HG02970 (cell line): ENCODE data around the gene MRPL54.

Source experiments
- ATAC-seq: cut with Tn5 transposase; IDR thresholded peaks from one replicate; pipeline ENCODE4 v1.9.1; 2021; ENCODE audit warnings: mild to moderate bottlenecking, moderate library complexity, moderate number of reproducible peaks; ENCODE audit not compliant: unreplicated experiment, low FRiP score

Gene MRPL54

DNA sequence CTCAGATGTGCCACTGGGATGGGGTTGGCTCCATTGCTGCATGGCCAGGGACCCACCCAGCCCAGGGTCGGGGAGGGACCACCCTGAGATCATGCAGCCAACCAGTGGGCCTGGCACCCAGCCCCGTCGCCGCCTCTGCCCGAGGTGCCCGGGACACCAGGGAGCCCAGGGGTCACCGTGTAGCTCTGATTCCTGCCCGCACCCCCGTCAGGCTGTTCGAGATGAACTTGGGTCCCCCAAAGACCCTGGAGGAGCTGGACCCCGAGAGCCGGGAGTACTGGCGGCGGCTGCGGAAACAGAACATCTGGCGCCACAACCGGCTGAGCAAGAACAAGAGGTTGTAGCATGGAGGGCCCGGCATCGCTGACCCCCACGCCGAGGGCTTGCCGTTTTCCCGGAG, 4.6 kb downstream of the MRPL54 start:
- no peak for ATAC-seq

DNA sequence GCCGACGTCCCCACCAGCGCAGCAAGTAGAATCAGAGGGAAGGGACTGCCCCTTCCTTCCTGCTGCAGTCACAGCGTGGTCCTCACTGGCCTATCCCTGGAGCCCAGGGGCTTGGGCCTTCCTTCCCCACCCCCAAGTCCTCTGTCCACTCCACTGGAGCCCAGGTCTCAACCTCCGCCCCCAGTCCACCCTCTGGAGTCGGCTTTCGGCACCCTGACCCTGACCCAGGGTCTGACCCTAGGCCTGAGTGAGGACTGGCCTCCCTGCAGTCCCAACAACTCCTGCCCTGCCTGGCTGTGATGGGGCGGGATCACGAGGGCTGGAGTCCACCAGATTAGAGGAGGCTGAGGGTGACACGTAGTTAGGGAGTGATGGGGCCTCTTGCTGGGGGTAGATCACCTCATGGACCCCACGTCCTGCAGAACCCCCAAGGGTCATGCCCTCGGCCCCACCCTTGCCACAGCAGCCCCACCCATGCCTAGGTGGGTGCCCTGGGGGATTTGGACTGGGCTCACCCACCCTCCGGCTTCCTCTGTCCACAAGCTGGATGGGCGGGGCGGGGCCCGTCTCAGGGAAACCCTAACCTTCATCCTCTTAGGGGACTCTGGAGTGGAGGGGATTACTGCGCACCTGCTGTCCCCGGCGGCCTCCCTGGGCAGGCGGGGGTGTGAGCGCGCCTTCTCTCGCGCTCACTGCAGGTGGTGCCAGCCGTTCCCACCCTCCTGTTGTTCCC, 5.7 kb downstream of the MRPL54 start:
- no peak for ATAC-seq

DNA sequence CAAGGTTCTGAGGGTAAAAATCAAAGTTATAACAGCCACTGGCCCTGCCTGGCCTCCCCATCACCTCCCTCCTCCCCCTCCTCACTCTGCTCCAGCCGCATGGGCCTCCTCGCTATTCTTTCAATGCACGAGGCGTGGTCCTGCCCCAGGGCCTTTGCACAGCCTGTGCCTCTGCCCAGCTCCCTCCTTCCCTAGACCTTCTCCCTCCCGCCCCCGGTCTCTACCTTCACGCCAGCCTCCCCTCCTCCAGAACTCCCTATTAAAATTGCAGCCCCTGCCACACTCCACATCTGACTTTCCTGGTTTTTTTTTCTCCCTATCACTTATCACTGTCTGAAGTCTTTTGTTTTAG, 6.2 kb downstream of the MRPL54 start:
- ATAC-seq: no peak

DNA sequence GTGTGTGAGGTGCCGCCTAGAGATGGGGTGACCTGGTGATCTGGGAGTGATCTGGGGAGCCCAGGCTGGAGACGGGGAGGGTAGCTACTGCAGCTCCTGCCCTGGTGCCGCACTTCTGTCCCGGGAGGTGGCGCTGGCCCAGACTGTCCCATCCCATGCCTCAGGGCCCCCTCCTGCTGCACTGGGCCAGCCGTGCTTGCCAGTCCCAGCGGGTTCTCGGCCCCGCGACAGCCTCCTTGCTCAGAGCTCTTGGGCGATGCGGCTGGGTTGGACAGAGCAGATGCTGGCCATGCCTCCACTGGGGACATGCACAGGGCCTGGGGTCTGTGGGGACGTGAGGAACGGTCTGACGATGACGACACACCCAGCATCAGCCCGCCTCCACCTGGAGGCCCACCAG, 7.0 kb downstream of the MRPL54 start:
- no peak for ATAC-seq

DNA sequence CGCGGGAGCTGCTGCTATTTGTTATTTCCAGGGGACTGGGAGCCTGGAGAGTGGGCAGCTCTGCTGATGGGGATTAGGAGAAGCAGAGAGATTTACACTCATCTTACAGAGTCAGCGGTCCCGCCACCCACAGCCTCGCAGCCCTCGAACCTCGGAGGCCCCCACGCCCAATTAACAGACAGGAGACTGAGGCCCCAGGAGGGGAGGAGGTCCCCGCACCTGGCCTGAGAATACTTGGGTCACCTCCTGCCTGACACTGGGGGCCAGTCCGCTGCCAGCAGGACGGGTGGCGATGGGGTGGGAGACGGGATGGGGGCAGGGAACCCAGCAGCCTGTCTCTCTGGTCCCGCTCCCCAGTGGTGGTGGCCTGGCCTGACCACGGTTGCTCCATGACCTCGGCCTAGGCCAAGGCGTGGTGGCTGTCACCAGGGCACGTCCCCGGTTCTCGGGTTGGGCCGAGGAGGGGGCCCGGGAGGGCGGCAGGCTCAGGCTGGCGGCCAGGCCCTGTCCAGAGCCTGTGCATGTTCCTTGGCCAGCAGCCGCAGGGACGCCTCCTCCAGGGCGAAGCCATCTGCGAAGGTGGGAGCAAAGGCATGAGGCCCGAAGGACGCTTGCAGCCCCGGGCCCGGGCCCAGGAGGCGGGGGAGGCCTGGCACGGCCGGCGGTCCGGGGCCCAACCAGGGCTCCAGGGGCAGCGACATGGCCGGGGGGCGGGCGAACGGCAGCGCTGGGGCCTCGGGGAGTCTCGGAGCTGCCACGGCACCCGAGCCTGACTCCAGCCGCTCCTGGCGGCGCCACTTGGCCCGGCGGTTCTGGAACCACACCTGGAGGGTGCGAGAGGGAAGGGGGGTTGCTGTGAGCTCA, 7.9 kb downstream of the MRPL54 start:
- ATAC-seq: no peak

DNA sequence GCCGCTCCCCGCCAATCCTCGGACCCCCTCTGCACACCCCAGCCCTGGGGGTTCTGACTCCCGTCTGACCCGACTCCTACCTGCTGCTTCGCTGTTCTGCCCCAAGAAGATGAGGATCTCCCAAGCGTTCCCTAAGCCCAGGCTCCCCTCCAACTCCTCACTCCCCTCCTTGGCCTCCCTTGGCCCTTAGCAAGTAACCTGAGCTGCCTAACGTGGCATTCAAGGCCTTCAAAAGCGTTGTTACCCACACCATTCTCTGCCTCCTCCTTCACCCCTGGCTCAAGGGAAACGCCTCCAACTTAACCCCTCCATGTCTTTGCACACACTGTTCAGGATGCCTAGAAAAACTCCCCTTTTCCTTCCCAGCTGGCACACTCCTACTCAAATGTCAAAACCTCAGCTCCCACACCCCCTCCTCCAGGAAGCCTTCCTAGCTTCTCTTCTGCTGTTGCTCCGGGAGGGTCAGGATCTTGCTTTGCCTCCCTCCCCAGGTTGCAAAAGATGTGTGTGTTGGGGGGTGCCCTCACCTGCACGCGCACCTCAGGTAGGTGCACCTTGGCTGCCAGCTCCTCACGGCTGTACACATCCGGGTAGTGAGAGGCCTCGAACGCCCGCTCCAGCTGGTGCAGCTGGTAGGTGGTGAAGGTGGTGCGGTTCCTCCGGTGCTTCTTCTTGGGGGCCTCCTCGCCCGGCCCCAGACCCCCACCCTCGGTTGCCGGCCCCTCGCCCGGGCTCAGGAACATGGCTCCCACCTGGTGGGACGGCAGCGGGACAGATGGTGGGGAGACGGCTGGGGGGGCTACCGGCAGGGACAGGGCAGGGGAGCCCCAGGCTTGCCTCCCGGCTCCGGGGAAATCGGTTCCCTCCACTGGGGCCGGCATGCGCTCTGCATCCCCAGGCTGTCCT, 8.8 kb downstream of the MRPL54 start:
- no peak for ATAC-seq

DNA sequence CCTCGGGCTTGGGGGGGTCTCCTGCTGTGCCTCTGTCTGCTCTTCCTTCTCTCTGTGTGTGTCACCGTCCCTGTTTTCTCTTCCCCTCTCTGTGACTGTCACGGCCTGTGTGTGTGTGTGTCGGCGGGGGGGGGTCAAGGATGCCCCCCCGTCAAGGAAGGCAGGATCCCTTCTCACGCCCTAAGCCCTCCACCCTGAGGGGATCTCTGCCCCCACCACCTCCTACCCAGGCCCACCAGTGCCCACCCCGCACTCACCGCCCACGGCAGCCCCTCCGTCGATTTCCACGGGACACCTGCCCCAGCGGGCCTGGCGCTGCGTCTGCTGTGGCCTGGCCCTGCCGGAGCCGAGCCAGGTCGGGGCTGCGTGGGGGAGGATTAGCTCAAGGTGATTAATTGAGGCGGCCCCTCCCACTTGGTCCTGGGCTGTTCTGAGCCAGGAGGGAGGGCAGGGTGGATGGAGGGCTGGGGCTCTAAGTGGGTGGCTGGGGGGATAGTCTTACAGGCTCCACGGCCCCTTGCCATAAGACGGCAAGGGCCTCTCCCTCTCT, 9.5 kb downstream of the MRPL54 start, which contains the start of gene RAX2:
Gene RAX2 (minus strand): TSS at position 323 of the 550 bp plus-strand sequence. CDS start 486 bp downstream, outside the sequence.
- no peak for ATAC-seq

DNA sequence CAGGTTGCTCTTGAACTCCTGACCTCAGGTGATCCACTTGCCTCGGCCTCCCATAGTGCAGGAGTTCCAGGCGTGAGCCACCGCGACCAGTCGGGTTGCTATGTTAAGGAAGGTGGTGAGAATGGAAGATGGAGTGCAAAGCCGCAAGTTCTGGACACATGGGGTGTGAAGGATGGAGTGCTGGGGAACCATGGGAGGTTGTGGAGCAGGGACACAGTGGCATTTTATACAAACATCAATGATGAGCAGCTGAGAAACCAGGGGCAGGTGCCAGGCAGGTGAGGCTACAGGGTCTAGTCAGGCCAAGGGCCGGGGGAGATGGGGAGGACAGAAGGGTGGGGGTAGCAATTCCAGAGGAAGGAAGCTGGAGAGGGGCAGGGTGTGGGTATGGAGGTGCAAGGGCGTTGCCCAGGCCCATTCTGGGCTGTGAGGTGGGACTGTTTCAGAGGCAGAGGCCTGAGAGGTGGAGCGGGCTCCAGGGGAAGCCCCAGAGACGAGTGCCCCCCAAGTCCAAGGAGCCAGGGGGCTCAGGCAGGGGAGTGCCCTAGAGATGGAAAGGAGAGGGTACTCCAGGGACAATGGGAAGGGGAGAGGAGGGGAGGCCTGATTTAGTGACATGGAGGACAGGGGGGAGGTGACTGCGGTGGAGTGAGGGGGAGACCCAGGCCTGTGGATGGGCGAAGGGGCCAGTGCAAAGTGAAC, 11.5 kb downstream of the MRPL54 start:
- ATAC-seq: no peak

DNA sequence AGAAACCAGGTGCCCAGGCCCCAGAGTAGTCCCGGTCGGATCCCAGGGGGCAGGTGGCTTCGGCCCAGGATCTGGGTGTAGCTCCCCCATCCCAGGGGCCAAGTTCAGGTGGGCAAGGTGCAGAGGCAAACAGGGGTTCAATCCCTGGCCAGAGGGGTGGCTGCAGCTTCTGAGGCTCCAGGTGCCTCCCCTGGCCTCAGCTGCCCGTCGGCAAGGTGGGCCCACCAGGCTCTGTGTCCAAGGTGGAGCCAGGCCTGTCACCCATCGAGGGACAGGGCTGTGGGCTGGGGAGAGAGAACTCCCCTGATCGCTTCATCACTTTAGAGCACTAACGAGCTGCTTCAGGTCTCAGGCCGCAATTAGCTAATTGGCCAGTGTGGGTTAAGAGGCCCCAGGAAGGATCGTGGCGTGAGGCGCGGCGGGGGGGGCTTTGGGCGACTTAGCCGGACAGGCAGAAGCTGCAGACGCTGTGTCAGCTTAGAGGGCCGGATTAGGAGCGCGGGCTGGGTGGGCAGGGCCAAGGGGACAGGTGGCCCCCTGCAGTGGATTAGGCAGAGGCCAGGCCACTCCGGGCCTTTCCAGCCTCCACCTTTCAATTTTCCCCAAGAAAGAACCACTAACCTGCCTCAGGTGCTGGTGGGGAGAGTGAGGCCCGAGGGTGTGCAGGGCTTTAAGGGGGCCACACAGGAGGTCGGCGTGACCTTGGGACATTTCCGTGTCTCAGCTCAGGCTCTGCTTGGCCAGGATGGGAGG, 12.3 kb downstream of the MRPL54 start:
- ATAC-seq: no peak

DNA sequence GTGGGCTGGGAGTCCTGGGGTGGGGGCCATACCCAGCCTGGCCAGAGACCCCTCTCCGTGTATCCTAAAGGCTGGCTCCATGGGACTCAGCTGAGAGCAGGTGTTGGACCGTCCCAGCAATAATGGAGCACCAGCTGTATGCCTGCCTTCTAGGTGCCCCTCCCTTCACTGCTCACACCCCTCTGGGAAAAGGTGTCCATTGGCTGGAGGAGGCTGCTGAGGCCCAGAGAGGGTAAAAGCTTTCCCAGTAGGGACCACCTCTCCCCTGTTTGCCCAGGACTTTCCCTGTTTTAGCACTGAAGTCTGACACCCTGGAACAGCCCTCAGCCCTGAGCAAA, 12.9 kb downstream of the MRPL54 start:
- ATAC-seq: no peak

DNA sequence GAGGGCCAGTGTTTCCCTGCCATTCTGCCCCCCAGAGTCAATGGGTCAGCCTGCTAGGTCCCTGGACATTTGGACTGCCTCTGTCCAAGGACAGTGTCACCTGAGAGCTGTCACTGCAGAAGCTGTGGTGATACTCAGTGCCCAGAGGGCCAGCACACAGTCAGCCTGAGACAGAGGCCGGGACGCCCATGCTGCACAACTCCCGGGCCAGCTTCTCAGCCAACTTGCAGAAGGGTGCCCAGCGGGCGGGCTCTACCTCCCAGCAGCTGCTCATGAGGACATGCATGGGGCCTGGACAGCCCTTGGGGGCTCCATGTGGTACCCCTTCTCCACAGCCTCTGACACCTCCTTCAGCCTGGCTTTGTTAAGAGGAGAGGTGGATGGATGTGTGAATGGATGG, 13.3 kb downstream of the MRPL54 start:
- no peak for ATAC-seq

DNA sequence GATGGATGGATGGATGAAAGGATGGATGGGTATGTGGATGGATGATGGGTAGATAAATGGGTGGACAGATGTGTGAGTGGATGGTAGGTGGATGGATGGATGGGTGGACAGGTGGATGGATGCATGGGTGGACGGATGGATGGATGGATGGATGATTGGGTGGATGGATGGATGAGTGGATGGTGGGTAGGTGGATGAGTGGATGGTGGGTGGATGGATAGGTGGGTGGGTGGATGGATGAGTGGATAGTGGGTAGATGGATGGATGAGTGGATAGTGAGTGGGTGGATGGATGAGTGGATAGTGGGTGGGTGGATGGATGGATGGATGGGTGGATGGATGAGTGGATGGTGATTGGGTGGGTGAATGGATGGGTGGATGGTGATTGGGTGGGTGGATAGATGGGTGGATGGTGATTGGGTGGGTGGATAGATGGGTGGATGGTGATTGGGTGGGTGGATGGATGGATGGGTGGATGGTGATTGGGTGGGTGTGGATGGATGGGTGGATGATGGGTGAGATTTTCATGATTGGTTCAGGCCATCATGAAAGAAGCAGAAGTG, 14.1 kb downstream of the MRPL54 start:
- no peak for ATAC-seq

DNA sequence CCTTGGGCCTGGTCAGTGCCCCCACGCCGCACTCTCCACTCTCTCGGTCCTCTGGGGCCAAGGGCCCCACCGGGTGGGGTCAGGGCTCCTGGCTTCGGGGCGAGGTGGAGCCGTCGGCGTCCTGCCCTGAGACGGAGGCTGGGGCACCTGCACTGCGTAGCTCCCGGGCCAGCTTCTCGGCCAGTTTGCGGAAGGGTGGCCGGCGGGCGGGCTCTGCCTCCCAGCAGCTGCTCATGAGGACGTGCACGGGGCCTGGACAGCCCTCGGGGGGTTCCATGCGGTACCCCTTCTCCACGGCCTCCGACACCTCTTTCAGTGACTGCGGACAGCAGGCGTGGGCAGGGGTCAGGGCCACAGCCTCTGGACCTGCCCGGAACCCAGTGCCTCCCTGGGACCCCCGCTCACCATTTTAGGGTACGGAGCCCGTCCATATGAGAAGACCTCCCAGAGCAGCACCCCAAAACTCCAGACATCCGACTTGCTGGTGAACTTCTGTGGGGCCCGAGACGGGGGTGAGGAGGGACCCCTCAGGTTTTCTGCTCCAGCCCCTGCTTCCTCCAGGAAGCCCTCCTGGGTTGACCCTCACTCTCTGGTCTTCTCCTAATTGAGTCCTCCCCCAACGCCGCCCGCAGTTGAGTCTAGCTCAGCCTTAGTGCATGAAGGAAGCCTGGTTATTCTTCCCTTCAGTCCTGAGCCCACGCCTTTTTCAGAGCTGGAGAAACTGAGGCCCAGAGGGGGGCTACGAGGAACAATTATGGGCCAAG, 15.8 kb downstream of the MRPL54 start:
- no peak for ATAC-seq

DNA sequence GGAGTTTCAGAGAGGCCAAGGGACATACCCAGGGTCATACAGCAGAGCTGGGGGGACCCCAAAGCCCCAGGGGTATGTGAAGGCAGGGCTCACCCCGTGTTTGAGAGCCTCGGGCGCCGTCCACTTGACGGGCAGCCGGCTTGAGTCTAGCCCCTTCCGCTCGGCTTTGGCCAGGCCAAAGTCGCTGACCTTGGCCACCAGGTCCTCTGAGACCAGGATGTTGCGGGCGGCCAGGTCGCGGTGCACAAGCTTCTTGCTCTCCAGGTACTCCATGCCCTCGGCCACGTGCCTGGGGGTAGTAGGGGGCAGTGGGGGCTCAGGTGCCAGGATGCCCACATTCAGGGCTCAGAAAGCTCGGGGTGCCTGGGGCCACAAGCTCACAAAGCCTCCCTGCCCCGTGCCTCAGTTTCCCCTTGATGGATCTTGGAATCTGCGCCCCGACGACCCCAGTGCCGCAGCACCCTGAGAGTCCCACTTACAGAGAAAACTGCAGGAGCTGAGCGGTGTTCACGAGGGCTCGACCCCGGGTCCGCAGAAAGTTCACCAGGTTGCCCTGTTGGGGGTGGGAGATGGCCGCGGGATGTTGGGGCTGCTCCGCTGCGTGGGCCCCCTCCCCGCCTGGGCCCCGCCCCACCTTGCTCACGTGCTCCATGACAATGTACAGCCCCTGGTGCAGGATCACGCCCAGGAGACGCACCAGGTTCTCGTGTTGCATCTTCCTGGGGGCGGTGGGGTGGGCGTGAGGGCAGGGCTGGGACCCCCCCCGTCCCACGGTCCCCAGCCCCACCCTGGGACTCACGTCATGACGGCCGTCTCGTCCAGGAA, 16.6 kb downstream of the MRPL54 start:
- ATAC-seq: no peak

DNA sequence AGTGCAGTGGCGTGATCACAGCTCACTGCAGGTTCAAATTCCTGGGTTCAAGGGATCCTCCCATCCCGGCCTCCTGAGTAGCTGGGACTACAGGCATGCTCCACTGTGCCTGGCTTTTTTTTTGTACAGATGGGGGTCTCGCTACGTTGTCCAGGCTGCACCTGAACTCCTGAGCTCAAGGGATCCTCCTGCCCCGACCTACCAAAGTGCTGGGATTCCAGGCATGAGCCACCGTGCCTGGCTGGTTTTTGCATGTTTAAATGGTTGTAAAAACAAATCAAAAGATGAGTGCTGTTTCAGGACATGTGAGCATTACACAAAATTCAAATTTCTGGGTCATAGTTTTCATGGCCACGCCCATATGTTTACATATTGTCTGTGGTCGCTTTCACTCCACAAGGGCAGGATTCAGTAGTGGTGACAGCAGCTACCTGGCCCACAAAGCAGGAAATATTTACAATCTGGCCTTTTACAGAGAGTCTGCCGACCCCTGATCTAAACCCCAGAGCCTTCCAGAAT, 18.4 kb downstream of the MRPL54 start:
- ATAC-seq: no peak

DNA sequence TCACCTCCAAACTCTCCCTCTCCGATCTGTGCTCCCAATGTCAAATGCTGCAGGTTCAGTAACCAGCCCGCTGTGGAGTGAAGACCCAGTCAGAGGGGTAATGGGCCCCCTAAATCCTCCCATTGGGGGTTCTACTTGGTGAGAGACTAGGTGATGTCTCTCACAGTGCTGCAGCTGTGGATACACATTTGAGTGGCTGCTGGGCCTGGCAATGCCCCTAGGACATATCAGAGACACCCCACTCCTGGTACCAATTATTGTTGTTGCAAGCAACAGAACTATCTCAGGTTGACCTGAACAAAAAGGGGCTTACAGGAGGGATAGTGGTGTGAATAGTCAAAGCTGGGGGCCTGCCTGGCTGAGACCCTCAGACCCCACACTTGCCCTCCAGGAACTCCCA, 19.1 kb downstream of the MRPL54 start:
- no peak for ATAC-seq

DNA sequence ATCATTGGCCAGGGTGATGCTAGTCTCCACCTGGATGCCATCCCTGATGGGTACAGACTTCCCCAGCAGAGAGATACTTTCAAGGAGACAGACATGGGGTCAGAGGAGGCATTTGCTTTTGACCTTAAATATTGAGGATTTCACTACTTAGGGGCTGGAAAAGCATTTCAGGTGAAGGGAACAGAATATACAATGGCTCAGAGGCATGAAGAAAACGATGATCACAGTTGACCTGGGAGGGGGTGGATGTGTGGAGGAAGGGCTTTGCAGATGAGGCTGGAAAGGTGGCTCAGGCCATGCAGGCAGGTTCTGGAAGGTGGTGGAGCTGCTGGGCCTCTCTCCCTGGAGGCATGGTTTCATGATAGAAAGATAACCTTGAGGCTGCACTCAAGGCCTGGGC, 19.8 kb downstream of the MRPL54 start:
- ATAC-seq: no peak
